Activated CD4-positive, alpha-beta T cell treated with anti-CD3 and anti-CD28 coated beads for 24 hours (primary cell): ENCODE data around the gene ITLN1.
"Not testable (repeated sequence)": the region's sequence is repeated elsewhere in the genome, so short reads cannot be mapped to it uniquely, and the experiment has no call there.

ENCODE experiments used
- DNase-seq, 2 donors: peaks; one replicate each; pipeline ENCODE4 v3.0.0-alpha.2; 2020; ENCODE audit warnings: low read depth in 2 of 2

ITLN1 gene

GRCh38 chr1:160883581-160884513, 1.1 kb downstream of the ITLN1 start:
- no peak for DNase-seq

- no peak for DNase-seq
Measured at GRCh38 chr1:160882582-160882981, 2.4 kb downstream of the ITLN1 start.

GRCh38 chr1:160881264-160881663, 3.7 kb downstream of the ITLN1 start:
- not testable (repeated sequence) for DNase-seq

- DNase-seq = no peak
Measured at GRCh38 chr1:160880216-160880615, 4.8 kb downstream of the ITLN1 start.

- no peak for DNase-seq
Measured at GRCh38 chr1:160879056-160879455, 5.9 kb downstream of the ITLN1 start.

GRCh38 chr1:160877221-160877620, 7.8 kb downstream of the ITLN1 start:
- DNase-seq = no peak

GRCh38 chr1:160876311-160876710, 8.7 kb downstream of the ITLN1 start:
- DNase-seq = no peak

- not testable (repeated sequence) for DNase-seq
Measured at GRCh38 chr1:160875591-160875990, 9.4 kb downstream of the ITLN1 start.

- no peak for DNase-seq
Measured at GRCh38 chr1:160874935-160875334, 10.0 kb downstream of the ITLN1 start.

GRCh38 chr1:160868141-160868540, 16.8 kb downstream of the ITLN1 start:
- DNase-seq = no peak

GRCh38 chr1:160867651-160868050, 17.3 kb downstream of the ITLN1 start:
- not testable (repeated sequence) for DNase-seq

- no peak for DNase-seq
Measured at GRCh38 chr1:160866695-160867260, 18.2 kb downstream of the ITLN1 start.

GRCh38 chr1:160866001-160866694, 18.8 kb downstream of the ITLN1 start:
- no peak for DNase-seq

- DNase-seq = no peak
Measured at GRCh38 chr1:160865337-160865736, 19.6 kb downstream of the ITLN1 start.

- DNase-seq = no peak
Measured at GRCh38 chr1:160864173-160864572, 20.8 kb downstream of the ITLN1 start.

- no peak for DNase-seq
Measured at GRCh38 chr1:160863774-160864131, 21.2 kb downstream of the ITLN1 start.

GRCh38 chr1:160863061-160863773, 21.8 kb downstream of the ITLN1 start:
- DNase-seq = no peak

- peak; percentile 31 to 34 for DNase-seq
Measured at GRCh38 chr1:160862203-160863060, 22.5 kb downstream of the ITLN1 start, which contains the start of gene CD244. CD244 (minus strand) TSS chr1:160862887; CDS start chr1:160862677, 210 bp downstream.

GRCh38 chr1:160860840-160861505, 24.0 kb downstream of the ITLN1 start:
- no peak for DNase-seq

GRCh38 chr1:160859166-160859565, 25.8 kb downstream of the ITLN1 start:
- DNase-seq = no peak
